GM12892 (cell line): ENCODE measurements around the gene KATNBL1.

Experiments
- POLR2A ChIP-seq: IDR thresholded peaks from 2 replicates; pipeline ENCODE4 v1.6.1; 2011; ENCODE audit warnings: low read depth, low read length, control low read depth
- POLR2AphosphoS5 ChIP-seq: IDR thresholded peaks from 2 replicates; pipeline ENCODE4 v1.6.1; 2011; ENCODE audit warnings: low read depth, low read length, control low read depth
- TAF1 ChIP-seq: IDR thresholded peaks from 2 replicates; pipeline ENCODE4 v1.6.1; 2011; ENCODE audit warnings: low read depth, mild to moderate bottlenecking, control low read depth, low read length, borderline replicate concordance

GRCh38 chr15:34185666-34186065 lies 24.2 kb downstream of the KATNBL1 start:
- no peak for TF ChIP-seq TAF1
- TF ChIP-seq POLR2A: no peak
- no peak for TF ChIP-seq POLR2AphosphoS5
